Thyroid gland (tissue), 4 donors: ENCODE measurements around the gene BRIP1. TPM values are rescaled to one million over a fixed set of nuclear protein-coding genes. Genes with fewer than 3 reads are reported as not detected.
"Not testable (repeated sequence)": the region's sequence is repeated elsewhere in the genome, so short reads cannot be mapped to it uniquely, and the experiment has no call there.

Experiments used
- DNase-seq, 2 donors: peaks; one replicate each; pipeline ENCODE4 v3.0.0-alpha.2; 2019
- H3K27ac ChIP-seq, 3 donors: fragments of 200-600 bp; sonication (generic); 1 replicate in 2 of 3; 2 replicates in 1 of 3; pipeline ENCODE4 v1.5.1; 2016 to 2019; ENCODE audit warnings: mild to moderate bottlenecking in 1 of 3, moderate library complexity in 1 of 3
- H3K27me3 ChIP-seq: fragments of 200-600 bp; sonication (generic); one replicate; pipeline ENCODE4 v1.5.1; 2019
- H3K36me3 ChIP-seq, 2 donors: fragments of 200-600 bp; sonication (generic); one replicate each; pipeline ENCODE4 v1.5.1; 2016 to 2019
- H3K4me1 ChIP-seq, 2 donors: fragments of 200-600 bp; sonication (generic); one replicate each; pipeline ENCODE4 v1.5.1; 2017 to 2019
- H3K4me3 ChIP-seq, 3 donors: fragments of 200-600 bp; sonication (generic); replicated peaks in 1 of 3; 1 replicate in 2 of 3; 2 replicates in 1 of 3; pipeline ENCODE4 v1.5.1; 2016; ENCODE audit warnings: mild to moderate bottlenecking in 1 of 3
- H3K9me3 ChIP-seq: fragments of 200-600 bp; sonication (generic); one replicate; pipeline ENCODE4 v1.5.1; 2017
- CTCF ChIP-seq, 6 experiments: fragments of 200-600 bp in 3 of 6; fragments of 450-650 bp in 3 of 6; sonication (generic) in 3 of 6; IDR thresholded peaks; one replicate each; pipeline ENCODE4 v1.5.1; 2016 to 2019; ENCODE audit warnings: antibody characterized with exemption in 6 of 6, mild to moderate bottlenecking in 2 of 6, inconsistent platforms in 1 of 6, moderate library complexity in 1 of 6
- POLR2A ChIP-seq, 2 donors: fragments of 450-650 bp; IDR thresholded peaks; one replicate each; pipeline ENCODE4 v1.6.1; 2017; ENCODE audit warnings: antibody characterized with exemption in 2 of 2, mild to moderate bottlenecking in 2 of 2, moderate library complexity in 1 of 2
- WGBS, 2 donors: methylation state at CpG; one replicate each; pipeline ENCODE4 v1.1.5; 2017; 5-methylcytosine and 5-hydroxymethylcytosine counted together
- intact Hi-C: fragments of 100-400 bp; cut with DNase I; formaldehyde crosslinking; loops from one replicate; pipeline ENCODE4 v1.15.1; 2023
- total RNA-seq, 4 donors: library from RNA; depleted of rRNA; stranded (reverse); fragments of >200 nt; gene quantifications; one replicate each; pipeline ENCODE4 v1.2.3, GENCODE V29; 2016

BRIP1 gene
- total RNA-seq, 4 donors from 2014 or later, result 0.40 TPM; not detected in 3

GRCh38 chr17:61868074-61868473 is 4.7 kb upstream of the BRIP1 start:
- Histone ChIP-seq H3K9me3 (no peaks in the 10 kb centered on the region), H3K4me3 (no peak overlapping the region), H3K27me3 (no peaks in the 10 kb centered on the region), H3K4me1 (peaks cover 0 to 5% of the 10 kb centered on the region in 2 donors), H3K27ac (no peak overlapping the region), H3K36me3 (peaks cover 0 to 14% of the 10 kb centered on the region in 2 donors)
- intact Hi-C loops, result no loop called here
- DNase-seq, result no peak
- TF ChIP-seq CTCF (IDR thresholded peaks at IDR 0.05) (no peak), POLR2A (IDR thresholded peaks at IDR 0.05) (no peak)
- 98 to 99% methylated on average over 2 of the region's 2 CpGs for WGBS, 2 donors

GRCh38 chr17:61867033-61867432 is 3.7 kb upstream of the BRIP1 start:
- intact Hi-C loops, result no loop called here
- Histone ChIP-seq H3K9me3 (no peaks in the 10 kb centered on the region), H3K27ac (no peak overlapping the region), H3K27me3 (no peaks in the 10 kb centered on the region), H3K4me3 (no peak overlapping the region), H3K4me1 (peaks cover 0 to 5% of the 10 kb centered on the region in 2 donors), H3K36me3 (peaks cover 0 to 14% of the 10 kb centered on the region in 2 donors)
- no peak for DNase-seq
- no peak for TF ChIP-seq POLR2A (IDR thresholded peaks at IDR 0.05)
- TF ChIP-seq CTCF (IDR thresholded peaks at IDR 0.05), result no peak

GRCh38 chr17:61863801-61864126 is 436 bp upstream of the BRIP1 start:
- 4% methylated on average over 8 of the region's 8 CpGs for WGBS, 2 donors
- TF ChIP-seq POLR2A (IDR thresholded peaks at IDR 0.05), result no peak
- TF ChIP-seq CTCF (IDR thresholded peaks at IDR 0.05), result no peak
- intact Hi-C loops, result no loop called here
- Histone ChIP-seq H3K4me3 (peak overlapping the region; percentile 50 to 82 (median 63)), H3K36me3 (no peaks in the 10 kb centered on the region), H3K27me3 (no peaks in the 10 kb centered on the region), H3K27ac (peak overlapping the region in 2 of 3 donors; percentile 47 to 67), H3K4me1 (peaks cover 0 to 5% of the 10 kb centered on the region in 2 donors), H3K9me3 (no peaks in the 10 kb centered on the region)
- DNase-seq, result no peak

GRCh38 chr17:61862105-61862574 is 1.2 kb downstream of the BRIP1 start:
- H3K4me1 ChIP-seq, result peaks cover 0 to 5% of the 10 kb centered on the region in 2 donors
- 21 to 35% methylated on average over 1 of the region's 1 CpG for WGBS, 2 donors
- H3K27me3 ChIP-seq, result no peaks in the 10 kb centered on the region
- intact Hi-C loops, result no loop called here
- no peak overlapping the region for H3K4me3 ChIP-seq
- TF ChIP-seq CTCF (IDR thresholded peaks at IDR 0.05), result no peak
- TF ChIP-seq POLR2A (IDR thresholded peaks at IDR 0.05), result no peak
- H3K27ac ChIP-seq, result no peak overlapping the region
- no peaks in the 10 kb centered on the region for H3K9me3 ChIP-seq
- DNase-seq, result no peak
- H3K36me3 ChIP-seq, result no peaks in the 10 kb centered on the region

GRCh38 chr17:61860397-61860796 is 2.9 kb downstream of the BRIP1 start:
- 95 to 97% methylated on average over 10 of the region's 10 CpGs for WGBS, 2 donors
- H3K27ac ChIP-seq, H3K27me3 ChIP-seq, DNase-seq, H3K9me3 ChIP-seq, H3K4me3 ChIP-seq, H3K36me3 ChIP-seq, H3K4me1 ChIP-seq, intact Hi-C loops: not testable (repeated sequence)

GRCh38 chr17:61856035-61856434 is 7.3 kb downstream of the BRIP1 start:
- WGBS, 2 donors, result 93 to 98% methylated on average over 1 of the region's 1 CpG
- Histone ChIP-seq H3K27ac (no peak overlapping the region), H3K27me3 (no peaks in the 10 kb centered on the region), H3K4me1 (no peaks in the 10 kb centered on the region), H3K9me3 (no peaks in the 10 kb centered on the region), H3K36me3 (no peaks in the 10 kb centered on the region), H3K4me3 (no peak overlapping the region)
- intact Hi-C loops, result no loop called here
- TF ChIP-seq POLR2A (IDR thresholded peaks at IDR 0.05), result no peak
- TF ChIP-seq CTCF (IDR thresholded peaks at IDR 0.05), result no peak
- no peak for DNase-seq
